ENCODE data around the gene CUTA.

Gene CUTA

GRCh38 chr6:33420491-33421343, 2.8 kb upstream of the CUTA start:
- DNase-seq: no peak

- DNase-seq: no peak
Measured at GRCh38 chr6:33419580-33420490, 1.9 kb upstream of the CUTA start, which contains the start of gene SYNGAP1. TSS of gene SYNGAP1 (plus strand) at chr6:33420065. CDS start at chr6:33420265, 200 bp downstream.

GRCh38 chr6:33418690-33419291, 884 bp upstream of the CUTA start:
- no peak for DNase-seq

- no peak for DNase-seq
Measured at GRCh38 chr6:33417128-33417902, 592 bp downstream of the CUTA start.

- no peak for DNase-seq
Measured at GRCh38 chr6:33416386-33417127, 1.4 kb downstream of the CUTA start.

- DNase-seq: no peak
Measured at GRCh38 chr6:33415831-33416230, 2.1 kb downstream of the CUTA start.

- no peak for DNase-seq
Measured at GRCh38 chr6:33414592-33415271, 3.2 kb downstream of the CUTA start.

- no peak for DNase-seq
Measured at GRCh38 chr6:33413241-33414120, 4.4 kb downstream of the CUTA start.

GRCh38 chr6:33412140-33413009, 5.5 kb downstream of the CUTA start:
- no peak for DNase-seq

- no peak for DNase-seq
Measured at GRCh38 chr6:33411632-33412005, 6.3 kb downstream of the CUTA start.

- peak; percentile 83 for DNase-seq
Measured at GRCh38 chr6:33410711-33411631, 6.9 kb downstream of the CUTA start, which contains the start of gene PHF1. TSS of gene PHF1 (plus strand) at chr6:33411014. CDS start at chr6:33412264, 1,250 bp downstream.

- DNase-seq: peak; percentile 98
Measured at GRCh38 chr6:33410050-33410710, 7.7 kb downstream of the CUTA start.

GRCh38 chr6:33407132-33407718, 10.7 kb downstream of the CUTA start:
- no peak for DNase-seq

- no peak for DNase-seq
Measured at GRCh38 chr6:33406126-33406525, 11.8 kb downstream of the CUTA start.

- DNase-seq: no peak
Measured at GRCh38 chr6:33405386-33405940, 12.4 kb downstream of the CUTA start.

GRCh38 chr6:33404884-33405283, 13.0 kb downstream of the CUTA start:
- no peak for DNase-seq
